Osteocyte (in vitro differentiated cells): Measurements from ENCODE around the gene VEPH1. TPM values are rescaled to one million over a fixed set of nuclear protein-coding genes. Genes with fewer than 3 reads are reported as not detected.

ENCODE experiments used
- DNase-seq: peaks from one replicate; pipeline ENCODE4 v3.0.0; 2021; ENCODE audit warnings: mixed read lengths; ENCODE audit not compliant: unreplicated experiment; ENCODE audit errors: extremely low spot score
- H3K27ac Mint-ChIP-seq: one replicate; pipeline ENCODE4 v1.8.0; 2021; ENCODE audit warnings: mild to moderate bottlenecking, mixed read lengths; ENCODE audit not compliant: unreplicated experiment
- H3K27me3 Mint-ChIP-seq: one replicate; pipeline ENCODE4 v1.8.0; 2021; ENCODE audit warnings: mixed read lengths; ENCODE audit not compliant: unreplicated experiment
- H3K36me3 Mint-ChIP-seq: one replicate; pipeline ENCODE4 v1.8.0; 2021; ENCODE audit warnings: mixed read lengths; ENCODE audit not compliant: unreplicated experiment
- H3K4me1 Mint-ChIP-seq: one replicate; pipeline ENCODE4 v1.8.0; 2021; ENCODE audit warnings: mixed read lengths; ENCODE audit not compliant: unreplicated experiment
- H3K4me3 Mint-ChIP-seq: one replicate; pipeline ENCODE4 v1.8.0; 2021; ENCODE audit warnings: mild to moderate bottlenecking, moderate library complexity, mixed read lengths; ENCODE audit not compliant: unreplicated experiment
- H3K9me3 Mint-ChIP-seq: one replicate; pipeline ENCODE4 v1.8.0; 2021; ENCODE audit warnings: mixed read lengths; ENCODE audit not compliant: unreplicated experiment
- total RNA-seq: library from RNA; stranded (reverse); gene quantifications from 2 replicates; pipeline ENCODE4 v1.2.1, GENCODE V29; 2021
- TF ChIP-seq, protein P1 (sequence below): fragments of 200-600 bp; sonication (generic); IDR thresholded peaks from 2 replicates; pipeline ENCODE4 v1.5.0; 2021; ENCODE audit warnings: antibody characterized with exemption, mild to moderate bottlenecking, moderate library complexity

VEPH1 gene
- total RNA-seq, 1 donor from 2014 or later = 0.46 TPM

DNA sequence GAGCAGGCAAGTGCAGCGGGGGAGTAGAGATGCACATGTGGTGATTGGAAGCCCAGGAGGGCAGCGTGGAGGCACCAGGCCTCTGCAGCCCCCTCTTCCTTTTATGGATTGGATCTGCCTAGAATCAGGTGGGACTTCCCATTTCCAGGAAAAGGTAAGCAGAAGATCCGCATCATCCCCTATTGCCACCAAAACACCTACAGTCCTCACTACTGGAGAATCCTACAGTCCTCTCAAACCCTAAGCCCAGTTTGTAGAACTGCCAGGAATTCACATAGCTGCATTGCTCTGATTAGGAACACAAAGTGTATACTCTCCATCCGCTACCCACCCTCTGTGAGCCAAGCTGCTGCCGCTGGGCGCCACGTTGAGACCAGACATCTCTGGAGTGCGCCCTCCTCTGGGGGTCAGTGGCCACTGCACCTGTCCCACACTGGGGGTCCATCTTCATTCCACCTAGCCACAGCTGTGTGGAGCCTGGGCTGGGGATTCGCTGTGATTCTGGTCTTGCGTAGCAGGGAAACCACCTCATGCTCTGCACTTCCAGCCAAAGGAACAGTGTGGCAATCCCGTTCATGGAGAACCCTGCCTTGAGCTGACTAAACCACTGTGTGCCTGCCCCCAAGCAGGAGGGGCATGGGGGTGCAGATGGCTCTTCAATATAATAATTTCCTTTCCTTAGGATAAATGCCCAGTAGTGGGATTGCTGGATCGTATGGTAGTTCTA lies 155.5 kb downstream of the VEPH1 start:
- Mint-ChIP-seq H3K27ac (no peak overlapping the region), H3K4me3 (no peak overlapping the region), H3K4me1 (no peaks in the 10 kb centered on the region), H3K36me3 (no peaks in the 10 kb centered on the region), H3K9me3 (peaks cover 6% of the 10 kb centered on the region), H3K27me3 (no peaks in the 10 kb centered on the region)
- DNase-seq = no peak
- TF ChIP-seq, protein P1, sequence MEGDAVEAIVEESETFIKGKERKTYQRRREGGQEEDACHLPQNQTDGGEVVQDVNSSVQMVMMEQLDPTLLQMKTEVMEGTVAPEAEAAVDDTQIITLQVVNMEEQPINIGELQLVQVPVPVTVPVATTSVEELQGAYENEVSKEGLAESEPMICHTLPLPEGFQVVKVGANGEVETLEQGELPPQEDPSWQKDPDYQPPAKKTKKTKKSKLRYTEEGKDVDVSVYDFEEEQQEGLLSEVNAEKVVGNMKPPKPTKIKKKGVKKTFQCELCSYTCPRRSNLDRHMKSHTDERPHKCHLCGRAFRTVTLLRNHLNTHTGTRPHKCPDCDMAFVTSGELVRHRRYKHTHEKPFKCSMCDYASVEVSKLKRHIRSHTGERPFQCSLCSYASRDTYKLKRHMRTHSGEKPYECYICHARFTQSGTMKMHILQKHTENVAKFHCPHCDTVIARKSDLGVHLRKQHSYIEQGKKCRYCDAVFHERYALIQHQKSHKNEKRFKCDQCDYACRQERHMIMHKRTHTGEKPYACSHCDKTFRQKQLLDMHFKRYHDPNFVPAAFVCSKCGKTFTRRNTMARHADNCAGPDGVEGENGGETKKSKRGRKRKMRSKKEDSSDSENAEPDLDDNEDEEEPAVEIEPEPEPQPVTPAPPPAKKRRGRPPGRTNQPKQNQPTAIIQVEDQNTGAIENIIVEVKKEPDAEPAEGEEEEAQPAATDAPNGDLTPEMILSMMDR = peak; percentile 44

DNA sequence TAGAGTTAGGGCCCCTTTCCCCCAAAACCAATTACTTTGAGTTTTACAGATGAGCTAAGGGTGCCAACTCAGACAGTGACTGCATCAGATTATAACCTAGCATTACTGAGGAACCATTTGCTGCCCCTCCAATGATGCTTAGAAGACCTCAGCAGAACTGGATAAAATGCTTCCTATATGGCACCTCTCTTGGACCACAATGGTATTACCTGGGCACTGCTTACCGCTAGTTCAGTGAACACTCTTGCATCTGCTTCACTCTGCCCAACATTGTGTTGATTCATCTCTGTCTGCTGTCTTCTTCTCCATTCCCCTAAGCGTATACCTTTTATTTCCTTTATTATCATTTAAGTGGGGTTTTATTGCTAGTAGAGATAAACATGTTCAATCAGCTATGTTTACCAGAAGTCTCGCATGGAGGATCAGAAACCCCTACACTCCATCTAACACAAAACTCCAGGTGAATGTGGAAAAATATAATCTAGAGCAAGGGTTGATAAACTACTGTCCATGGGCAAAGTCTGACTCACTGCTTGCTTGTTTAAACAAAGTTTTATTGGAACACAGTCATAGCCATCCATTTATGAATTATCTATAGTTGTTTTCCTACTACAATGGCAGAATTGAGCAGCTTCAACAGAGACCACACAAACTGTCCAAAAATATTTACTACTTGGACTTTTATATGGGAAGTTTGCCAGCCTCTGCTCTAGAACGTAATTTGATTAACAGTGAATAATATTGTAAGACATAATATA lies 166.8 kb downstream of the VEPH1 start:
- Mint-ChIP-seq H3K27ac (no peak overlapping the region), H3K36me3 (no peaks in the 10 kb centered on the region), H3K4me3 (no peak overlapping the region), H3K9me3 (peaks cover 9% of the 10 kb centered on the region), H3K27me3 (no peaks in the 10 kb centered on the region), H3K4me1 (peaks cover 31% of the 10 kb centered on the region)
- DNase-seq = no peak
- TF ChIP-seq, protein P1 = no peak

DNA sequence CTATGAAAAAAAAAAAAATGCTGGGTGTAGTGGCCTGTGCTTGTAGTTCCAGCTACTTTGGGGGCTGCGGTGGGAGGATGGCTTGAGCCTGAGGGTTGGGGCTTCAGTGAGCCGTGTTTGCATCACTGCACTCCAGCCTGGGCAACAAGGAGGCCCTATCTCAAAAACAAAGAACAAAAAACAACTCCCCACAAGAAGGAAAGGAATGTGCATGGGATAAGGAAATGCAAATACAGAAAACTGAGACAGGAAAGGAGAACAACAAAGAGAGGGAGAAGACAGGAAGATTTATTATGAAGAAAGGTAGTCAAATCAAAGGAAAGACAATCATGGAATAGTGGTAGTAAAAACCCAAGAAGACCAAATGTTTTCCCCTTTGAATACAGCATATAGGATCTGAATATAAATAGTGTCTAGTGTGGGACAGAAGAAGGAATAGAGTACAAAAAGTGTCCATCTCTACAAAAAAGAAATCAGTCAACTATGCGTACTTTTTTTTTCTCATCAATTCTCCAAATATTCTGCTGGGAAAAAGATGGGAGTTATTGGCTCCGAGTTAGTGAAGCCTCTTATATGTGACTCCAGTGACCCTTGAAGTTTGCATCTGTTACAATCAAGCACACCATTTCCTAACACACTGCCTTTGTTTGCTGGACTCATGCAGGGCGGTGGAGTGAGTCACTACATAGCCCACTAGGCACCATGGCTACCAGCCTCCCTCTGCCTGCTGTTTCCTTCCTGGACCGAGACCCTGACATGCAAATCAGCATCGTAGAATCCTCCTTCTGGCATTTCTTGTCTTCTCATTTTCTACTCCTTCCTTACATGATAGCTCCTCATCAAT lies 167.8 kb downstream of the VEPH1 start:
- Mint-ChIP-seq H3K27me3 (no peaks in the 10 kb centered on the region), H3K36me3 (no peaks in the 10 kb centered on the region), H3K27ac (peak overlapping the region; percentile 81), H3K9me3 (peaks cover 3% of the 10 kb centered on the region), H3K4me1 (peaks cover 31% of the 10 kb centered on the region), H3K4me3 (peak overlapping the region; percentile 38)
- DNase-seq = no peak
- TF ChIP-seq, protein P1 = no peak

DNA sequence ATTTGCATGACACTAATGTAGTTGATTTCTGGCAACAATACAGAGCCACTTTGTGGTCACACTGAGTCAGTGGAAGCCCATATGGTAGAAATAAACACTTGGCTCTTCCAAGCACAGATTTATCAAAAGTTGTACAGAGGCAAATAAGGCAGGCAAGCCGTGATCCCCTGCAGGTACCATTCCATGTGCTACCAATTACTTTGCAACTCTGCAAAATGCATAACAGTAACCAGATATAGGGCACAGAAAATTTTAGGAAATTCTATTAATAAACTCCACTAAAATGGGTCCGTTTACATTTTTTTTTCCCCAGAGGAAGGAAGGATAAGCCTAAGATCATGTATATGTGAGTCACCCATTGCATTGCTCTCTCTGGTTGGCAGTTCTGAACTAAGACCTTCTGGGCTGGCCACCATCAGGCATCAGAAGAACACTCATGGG lies 169.6 kb downstream of the VEPH1 start:
- TF ChIP-seq, protein P1 = no peak
- Mint-ChIP-seq H3K36me3 (no peaks in the 10 kb centered on the region), H3K4me3 (no peak overlapping the region), H3K9me3 (peaks cover 3% of the 10 kb centered on the region), H3K4me1 (peaks cover 45% of the 10 kb centered on the region), H3K27ac (no peak overlapping the region), H3K27me3 (no peaks in the 10 kb centered on the region)
- no peak for DNase-seq
